Activated CD4-positive, alpha-beta T cell treated with anti-CD3 and anti-CD28 coated beads, Interleukin-2, amount 10 ng/mL, durations not matched to agents 24 days and 14 days (primary cell): ENCODE measurements around the gene DNAJA2. TPM values are rescaled to one million over a fixed set of nuclear protein-coding genes. Genes with fewer than 3 reads are reported as not detected.
"Not testable (repeated sequence)": the region's sequence is repeated elsewhere in the genome, so short reads cannot be mapped to it uniquely, and the experiment has no call there.

Source experiments
- DNase-seq: peaks from one replicate; pipeline ENCODE4 v3.0.0; 2022
- H3K27ac Mint-ChIP-seq: one replicate; pipeline ENCODE4 v1.8.0; 2022; ENCODE audit warnings: mild to moderate bottlenecking, mixed read lengths
- H3K27me3 Mint-ChIP-seq: one replicate; pipeline ENCODE4 v1.8.0; 2022; ENCODE audit warnings: mixed read lengths
- H3K36me3 Mint-ChIP-seq: one replicate; pipeline ENCODE4 v1.8.0; 2022; ENCODE audit warnings: low read depth, mild to moderate bottlenecking, mixed read lengths
- H3K4me1 Mint-ChIP-seq: one replicate; pipeline ENCODE4 v1.8.0; 2021; ENCODE audit warnings: mixed read lengths
- H3K4me3 Mint-ChIP-seq: one replicate; pipeline ENCODE4 v1.8.0; 2022; ENCODE audit warnings: mild to moderate bottlenecking, moderate library complexity, mixed read lengths
- H3K9me3 Mint-ChIP-seq: one replicate; pipeline ENCODE4 v1.8.0; 2021; ENCODE audit warnings: mixed read lengths
- intact Hi-C: fragments of 100-400 bp; cut with micrococcal nuclease; formaldehyde crosslinking; loops from one replicate; pipeline ENCODE4 v1.15.1; 2023
- total RNA-seq: library from RNA; stranded (reverse); gene quantifications from 2 replicates; pipeline ENCODE4 v1.2.3, GENCODE V29; 2022

DNAJA2 gene
- total RNA-seq, 1 donor from 2014 or later, result 81.7 TPM

- no peak overlapping the region for H3K27ac Mint-ChIP-seq
- H3K9me3 Mint-ChIP-seq, result no peaks in the 10 kb centered on the region
- H3K36me3 Mint-ChIP-seq, result peaks cover 57% of the 10 kb centered on the region
- H3K4me3 Mint-ChIP-seq, result peak overlapping the region; percentile 41
- intact Hi-C loops, result loop anchor here (5.0 to 10.0 kb wide), 3 partner anchors 1272 to 1642 kb away; partner anchors contain the start of genes LONP2 and N4BP1
- H3K27me3 Mint-ChIP-seq, result no peaks in the 10 kb centered on the region
- no peak for DNase-seq
- peaks cover 31% of the 10 kb centered on the region for H3K4me1 Mint-ChIP-seq
Measured at GRCh38 chr16:46970089-46970488, 3.4 kb downstream of the DNAJA2 start.

- no peaks in the 10 kb centered on the region for H3K9me3 Mint-ChIP-seq
- intact Hi-C loops, result no loop called here
- no peak for DNase-seq
- no peak overlapping the region for H3K27ac Mint-ChIP-seq
- no peaks in the 10 kb centered on the region for H3K27me3 Mint-ChIP-seq
- H3K4me1 Mint-ChIP-seq, result peaks cover 29% of the 10 kb centered on the region
- peaks cover 70% of the 10 kb centered on the region for H3K36me3 Mint-ChIP-seq
- H3K4me3 Mint-ChIP-seq, result no peak overlapping the region
Measured at GRCh38 chr16:46968063-46968435, 5.4 kb downstream of the DNAJA2 start.

GRCh38 chr16:46962629-46963028 lies 10.8 kb downstream of the DNAJA2 start:
- no peaks in the 10 kb centered on the region for H3K9me3 Mint-ChIP-seq
- peaks cover 68% of the 10 kb centered on the region for H3K36me3 Mint-ChIP-seq
- intact Hi-C loops, result no loop called here
- no peak for DNase-seq
- peak overlapping the region; percentile 9 for H3K27ac Mint-ChIP-seq
- H3K4me3 Mint-ChIP-seq, result no peak overlapping the region
- H3K27me3 Mint-ChIP-seq, result no peaks in the 10 kb centered on the region
- H3K4me1 Mint-ChIP-seq, result peaks cover 18% of the 10 kb centered on the region

- H3K27me3 Mint-ChIP-seq, result no peaks in the 10 kb centered on the region
- H3K27ac Mint-ChIP-seq, result peak overlapping the region; percentile 73
- H3K36me3 Mint-ChIP-seq, result peaks cover 65% of the 10 kb centered on the region
- DNase-seq, result no peak
- H3K4me1 Mint-ChIP-seq, result peaks cover 18% of the 10 kb centered on the region
- H3K4me3 Mint-ChIP-seq, result no peak overlapping the region
- no peaks in the 10 kb centered on the region for H3K9me3 Mint-ChIP-seq
- intact Hi-C loops, result loop anchor here (1.0 kb wide), 1 partner anchor 11 kb away; no protein-coding TSS in a partner anchor
Measured at GRCh38 chr16:46961373-46962353, 11.8 kb downstream of the DNAJA2 start.

GRCh38 chr16:46954562-46954961 lies 18.9 kb downstream of the DNAJA2 start:
- Mint-ChIP-seq H3K27me3 (no peaks in the 10 kb centered on the region), H3K4me3 (no peak overlapping the region), H3K9me3 (no peaks in the 10 kb centered on the region), H3K4me1 (no peaks in the 10 kb centered on the region), H3K27ac (no peak overlapping the region), H3K36me3 (peaks cover 38% of the 10 kb centered on the region)
- no peak for DNase-seq
- intact Hi-C loops, result no loop called here

GRCh38 chr16:46950009-46950408 lies 23.5 kb downstream of the DNAJA2 start:
- H3K4me1 Mint-ChIP-seq, result peaks cover 4% of the 10 kb centered on the region

GRCh38 chr16:46949241-46949892 lies 24.1 kb downstream of the DNAJA2 start:
- intact Hi-C loops, result loop anchor here (2.0 to 10.0 kb wide), 4 partner anchors 68 to 1215 kb away; no protein-coding TSS in a partner anchor
- no peak overlapping the region for H3K4me3 Mint-ChIP-seq
- H3K9me3 Mint-ChIP-seq, result no peaks in the 10 kb centered on the region
- H3K36me3 Mint-ChIP-seq, result peaks cover 3% of the 10 kb centered on the region
- H3K27me3 Mint-ChIP-seq, result no peaks in the 10 kb centered on the region
- no peak for DNase-seq
- peak overlapping the region; percentile 29 for H3K27ac Mint-ChIP-seq
- H3K4me1 Mint-ChIP-seq, result peaks cover 4% of the 10 kb centered on the region

More at GRCh38 chr16:46950009-46950408, 23.5 kb downstream of the DNAJA2 start:
- Mint-ChIP-seq H3K4me3 (no peak overlapping the region), H3K9me3 (no peaks in the 10 kb centered on the region), H3K27ac (no peak overlapping the region), H3K27me3 (no peaks in the 10 kb centered on the region), H3K36me3 (peaks cover 7% of the 10 kb centered on the region)
- no peak for DNase-seq
- intact Hi-C loops, result no loop called here

- Mint-ChIP-seq H3K4me1 (peaks cover 4% of the 10 kb centered on the region), H3K36me3 (no peaks in the 10 kb centered on the region), H3K4me3 (no peak overlapping the region), H3K27me3 (no peaks in the 10 kb centered on the region), H3K9me3 (peaks cover under 1% of the 10 kb centered on the region), H3K27ac (no peak overlapping the region)
- no peak for DNase-seq
- intact Hi-C loops, result loop anchor here (2.0 to 10.0 kb wide), 4 partner anchors 69 to 1216 kb away; no protein-coding TSS in a partner anchor
Measured at GRCh38 chr16:46948548-46949166, 24.8 kb downstream of the DNAJA2 start.

GRCh38 chr16:46947900-46948547 lies 25.4 kb downstream of the DNAJA2 start:
- no peaks in the 10 kb centered on the region for H3K27me3 Mint-ChIP-seq
- H3K4me3 Mint-ChIP-seq, result no peak overlapping the region

GRCh38 chr16:46944713-46945112 lies 28.8 kb downstream of the DNAJA2 start:
- not testable (repeated sequence) for H3K27me3 Mint-ChIP-seq, DNase-seq, H3K27ac Mint-ChIP-seq, H3K9me3 Mint-ChIP-seq, H3K36me3 Mint-ChIP-seq, H3K4me3 Mint-ChIP-seq
- H3K4me1 Mint-ChIP-seq, result peaks cover 17% of the 10 kb centered on the region
- intact Hi-C loops, result loop anchor here (5.0 to 10.0 kb wide), 2 partner anchors 73 to 1110 kb away; no protein-coding TSS in a partner anchor

More at GRCh38 chr16:46947900-46948547, 25.4 kb downstream of the DNAJA2 start:
- H3K36me3 Mint-ChIP-seq, result no peaks in the 10 kb centered on the region
- DNase-seq, result peak; percentile 82
- H3K9me3 Mint-ChIP-seq, result peaks cover 6% of the 10 kb centered on the region
- peaks cover 11% of the 10 kb centered on the region for H3K4me1 Mint-ChIP-seq
- no peak overlapping the region for H3K27ac Mint-ChIP-seq
- intact Hi-C loops, result loop anchor here (2.0 to 10.0 kb wide), 4 partner anchors 69 to 1217 kb away; no protein-coding TSS in a partner anchor

- Mint-ChIP-seq H3K9me3 (no peaks in the 10 kb centered on the region), H3K4me3 (no peak overlapping the region), H3K36me3 (no peaks in the 10 kb centered on the region), H3K4me1 (peaks cover 3% of the 10 kb centered on the region), H3K27me3 (no peaks in the 10 kb centered on the region), H3K27ac (no peak overlapping the region)
- DNase-seq, result no peak
- intact Hi-C loops, result no loop called here
Measured at GRCh38 chr16:46937536-46937935, 35.9 kb downstream of the DNAJA2 start.

- DNase-seq, result no peak
- Mint-ChIP-seq H3K36me3 (peaks cover 3% of the 10 kb centered on the region), H3K27me3 (no peaks in the 10 kb centered on the region), H3K4me1 (peaks cover 2% of the 10 kb centered on the region), H3K4me3 (no peak overlapping the region), H3K27ac (no peak overlapping the region), H3K9me3 (no peaks in the 10 kb centered on the region)
- intact Hi-C loops, result no loop called here
Measured at GRCh38 chr16:46932802-46933201, 40.7 kb downstream of the DNAJA2 start.

- intact Hi-C loops, result no loop called here
- H3K9me3 Mint-ChIP-seq, result no peaks in the 10 kb centered on the region
- DNase-seq, result no peak
- H3K36me3 Mint-ChIP-seq, result peaks cover 3% of the 10 kb centered on the region
- H3K4me1 Mint-ChIP-seq, result peaks cover 2% of the 10 kb centered on the region
- no peaks in the 10 kb centered on the region for H3K27me3 Mint-ChIP-seq
- H3K27ac Mint-ChIP-seq, result no peak overlapping the region
- no peak overlapping the region for H3K4me3 Mint-ChIP-seq
Measured at GRCh38 chr16:46930861-46931260, 42.6 kb downstream of the DNAJA2 start.
